ENCODE measurements around the gene ZNF69.
"Not testable (repeated sequence)": the region's sequence is repeated elsewhere in the genome, so short reads cannot be mapped to it uniquely, and the experiment has no call there.

The ZNF69 gene

DNA sequence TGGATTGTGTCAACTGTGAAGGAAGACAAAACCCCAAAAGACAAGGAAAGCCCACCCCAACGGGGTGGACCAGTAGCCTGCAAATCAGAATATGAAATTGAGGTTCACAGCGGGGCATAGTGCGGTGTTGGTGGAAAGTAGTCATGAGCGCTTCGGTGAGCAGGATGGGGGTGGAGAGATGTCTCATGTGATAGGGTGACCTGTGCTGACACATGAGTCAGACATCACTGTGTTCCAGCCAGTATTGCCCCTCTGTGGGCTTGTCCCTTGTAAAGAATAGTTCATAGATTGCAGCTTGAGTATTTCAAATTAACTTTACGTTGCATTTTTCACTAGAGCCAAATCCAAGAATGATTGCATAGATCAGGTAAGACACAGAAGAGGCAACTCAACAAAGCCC lies 7.3 kb downstream of the ZNF69 start:
- no peak for DNase-seq (ENCODE audit: low read depth in 3 of 3)

DNA sequence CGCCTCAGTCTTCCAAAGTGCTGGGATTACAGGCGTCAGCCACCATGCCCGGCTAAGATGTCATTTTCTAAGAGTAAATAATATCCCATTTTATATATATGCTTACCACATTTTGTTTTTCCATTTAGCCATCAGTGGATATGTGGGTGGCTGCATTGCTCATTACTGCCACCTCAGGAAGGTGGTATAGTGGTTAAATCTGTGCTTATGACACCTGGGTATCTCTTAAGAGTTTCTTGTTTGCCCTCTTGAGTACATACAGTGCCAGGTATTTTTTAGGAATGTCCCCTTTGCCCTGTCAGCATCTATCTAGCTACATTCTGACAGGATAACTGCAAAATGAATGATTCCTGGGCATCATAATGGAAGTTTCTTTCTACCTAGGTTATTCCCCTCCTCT lies 14.6 kb downstream of the ZNF69 start:
- DNase-seq (ENCODE audit: low read depth in 3 of 3) = no peak

DNA sequence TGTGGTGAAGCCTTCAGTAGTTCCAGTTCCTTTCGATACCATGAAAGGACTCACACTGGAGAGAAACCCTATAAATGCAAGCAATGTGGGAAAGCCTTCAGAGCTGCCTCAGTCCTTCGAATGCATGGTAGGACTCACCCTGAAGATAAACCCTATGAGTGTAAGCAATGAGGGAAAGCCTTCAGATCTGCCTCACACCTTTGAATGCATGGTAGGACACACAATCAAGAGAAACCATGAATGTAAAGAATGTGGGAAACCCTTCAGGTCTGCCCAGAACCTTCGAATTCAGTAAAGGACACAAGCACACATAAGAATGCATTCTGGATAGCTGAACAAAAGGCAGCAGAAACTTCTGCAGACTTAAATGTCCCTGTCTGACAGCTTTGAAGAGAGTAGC lies 18.3 kb downstream of the ZNF69 start:
- no peak for DNase-seq (ENCODE audit: low read depth in 3 of 3)

DNA sequence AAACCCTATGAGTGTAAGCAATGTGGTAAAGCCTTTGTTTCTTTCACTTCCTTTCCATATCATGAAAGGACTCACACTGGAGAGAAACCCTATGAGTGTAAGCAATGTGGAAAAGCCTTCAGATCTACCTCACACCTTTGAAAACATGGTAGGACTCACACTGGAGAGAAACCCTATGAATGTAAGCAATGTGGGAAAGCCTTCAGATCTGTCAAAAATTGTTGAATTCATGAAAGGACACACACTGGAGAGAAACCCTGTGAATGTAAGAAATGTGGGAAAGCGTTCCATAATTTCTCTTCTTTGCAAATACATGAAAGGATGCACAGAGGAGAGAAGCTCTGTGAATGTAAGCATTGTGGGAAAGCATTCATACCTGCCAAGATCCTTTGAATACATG lies 24.4 kb downstream of the ZNF69 start:
- DNase-seq (ENCODE audit: low read depth in 3 of 3) = not testable (repeated sequence)

DNA sequence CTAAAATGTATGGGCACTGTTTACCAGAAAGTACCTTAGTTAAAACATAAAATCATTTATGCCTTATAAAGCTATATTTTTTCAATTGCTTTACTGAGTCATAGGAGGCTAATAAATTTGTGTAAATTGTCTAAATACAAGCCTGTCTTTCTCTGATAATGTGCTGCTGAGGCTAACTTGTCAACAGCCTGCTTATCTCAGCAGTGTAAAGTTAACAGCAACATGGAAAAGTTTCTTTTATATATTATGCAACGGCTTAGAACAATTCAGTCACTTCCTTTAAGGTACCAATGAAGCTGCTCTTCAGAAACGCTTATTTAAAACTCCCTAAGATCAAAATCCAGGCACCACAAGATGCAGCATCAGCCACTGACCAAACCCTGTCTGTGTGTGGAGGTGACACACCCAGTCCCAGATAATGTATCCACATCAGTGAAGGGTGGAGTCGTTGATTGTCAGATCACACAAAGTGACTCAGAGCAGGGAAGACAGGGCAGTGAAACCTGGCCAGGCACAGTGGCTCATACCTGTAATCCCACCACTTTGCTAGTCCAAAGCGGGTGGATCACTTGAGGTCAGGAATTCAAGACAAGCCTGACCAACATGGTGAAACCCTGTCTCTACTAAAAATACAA lies 27.0 kb downstream of the ZNF69 start:
- not testable (repeated sequence) for DNase-seq (ENCODE audit: low read depth in 3 of 3)

DNA sequence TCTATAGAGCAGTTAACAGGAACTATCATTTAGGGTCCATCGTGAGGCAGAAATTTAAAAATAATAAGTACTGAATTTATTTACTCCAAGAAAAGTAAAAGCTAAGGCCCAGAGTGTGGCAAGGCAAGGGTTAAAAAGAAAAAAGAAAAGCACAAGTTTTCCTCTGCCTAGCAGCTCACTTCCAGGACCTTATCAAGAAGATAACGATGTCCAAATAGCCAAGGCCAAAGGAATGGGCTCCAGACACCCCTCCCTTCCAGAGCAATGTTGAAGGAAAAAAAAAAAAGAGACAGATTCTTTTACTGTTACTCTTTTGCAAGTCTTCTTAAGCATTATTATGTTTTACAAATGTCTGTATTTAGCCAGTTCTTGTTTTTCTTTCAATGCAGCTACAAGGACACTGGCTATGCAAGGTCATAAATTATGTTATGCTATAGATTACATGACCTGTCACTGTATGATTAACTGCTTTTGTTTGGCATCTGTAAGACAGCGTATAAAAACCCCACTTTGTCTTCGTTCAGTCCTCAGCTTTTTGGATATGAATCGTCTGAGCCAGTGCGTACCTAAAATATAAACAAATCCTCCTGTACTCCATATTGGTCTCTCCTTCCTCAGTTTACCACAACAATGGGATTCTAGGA lies 34.4 kb downstream of the ZNF69 start:
- no peak for DNase-seq (ENCODE audit: low read depth in 3 of 3)

DNA sequence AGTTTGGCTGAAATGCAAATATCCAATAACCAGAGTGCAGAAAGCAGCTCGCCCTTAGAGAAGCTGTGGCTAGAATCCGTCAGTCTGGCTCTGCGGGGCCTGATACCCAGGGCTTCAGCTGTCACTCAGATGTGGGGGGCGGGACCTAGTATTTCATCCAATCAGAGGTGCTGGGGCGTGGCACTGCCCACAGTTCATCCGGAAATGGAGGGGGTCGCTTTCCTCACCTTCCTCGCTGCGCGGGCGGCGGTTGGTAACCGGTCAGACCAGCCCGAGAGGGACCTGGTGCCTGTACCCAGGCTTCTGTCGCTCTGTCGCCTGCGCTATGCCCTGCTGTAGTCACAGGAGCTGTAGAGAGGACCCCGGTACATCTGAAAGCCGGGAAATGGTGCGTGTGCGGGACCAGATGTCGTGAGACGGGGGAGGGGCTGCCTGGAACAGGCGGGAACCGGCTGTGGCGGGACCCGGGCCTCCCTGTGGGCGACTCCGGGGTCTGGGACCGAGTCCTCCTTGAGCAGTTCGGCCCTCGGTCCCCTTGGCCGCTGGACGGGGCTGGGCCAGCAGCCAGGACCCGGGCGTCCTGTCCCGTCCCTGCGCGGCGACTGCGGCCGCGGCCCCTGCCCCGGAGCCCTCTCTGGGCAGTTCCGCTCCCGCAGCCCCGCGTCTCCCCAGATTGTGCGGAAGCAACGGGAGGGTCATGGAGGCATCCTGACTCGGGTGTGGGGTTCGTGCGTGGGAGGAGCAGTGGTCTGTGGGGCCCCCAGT lies 37.5 kb downstream of the ZNF69 start, which contains the start of gene ZNF700:
TSS of gene ZNF700 (plus strand) at position 222 of the 765 bp plus-strand sequence. CDS start at position 326, 104 bp downstream.
- DNase-seq (ENCODE audit: low read depth in 3 of 3) = peak; percentile 80 to 87 (median 84)

DNA sequence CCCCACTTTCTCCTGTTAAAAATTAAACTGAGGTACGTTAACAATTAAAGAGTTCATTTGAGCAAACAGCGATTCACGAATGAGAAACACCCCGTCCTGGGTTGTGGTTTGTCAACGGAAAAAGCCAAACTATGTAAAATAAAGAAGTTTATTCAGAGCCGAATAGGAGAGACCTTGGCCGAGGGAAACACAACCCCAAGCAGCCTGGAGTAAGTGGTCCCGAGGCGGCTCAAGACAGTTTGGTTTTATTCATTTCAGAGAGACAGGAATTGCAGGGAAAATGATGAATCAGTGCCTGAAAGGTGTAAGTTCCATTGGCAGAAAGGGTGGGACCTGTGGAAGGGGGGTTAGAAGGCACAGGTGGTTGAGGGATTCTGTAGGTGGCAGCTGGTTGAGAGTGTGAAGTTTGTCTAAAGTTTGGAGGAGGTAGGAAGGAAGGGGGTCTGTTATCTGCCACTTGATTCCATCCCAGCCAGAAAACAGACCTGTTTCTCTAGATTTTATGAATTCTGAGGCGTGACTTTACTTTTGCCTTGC lies 38.1 kb downstream of the ZNF69 start:
- DNase-seq (ENCODE audit: low read depth in 3 of 3) = not testable (repeated sequence)

DNA sequence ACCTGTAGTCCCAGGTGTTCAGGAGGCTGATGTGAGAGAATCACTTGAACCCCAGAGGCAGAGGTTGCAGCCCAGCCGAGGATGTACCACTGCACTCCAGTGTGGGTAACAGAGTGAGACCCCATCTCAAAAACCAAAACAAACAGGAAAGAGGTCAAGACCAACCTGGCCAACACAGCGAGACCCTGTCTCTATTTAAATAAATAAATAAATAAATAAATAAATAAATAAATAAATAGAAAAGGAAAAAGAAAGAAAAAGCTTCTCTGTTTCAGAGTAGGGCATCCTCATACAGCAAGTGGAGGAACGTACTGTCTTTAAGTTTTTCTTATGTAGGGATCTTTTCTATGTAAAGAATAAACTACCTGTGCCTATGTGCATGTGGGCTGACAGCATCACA lies 39.6 kb downstream of the ZNF69 start:
- no peak for DNase-seq (ENCODE audit: low read depth in 3 of 3)

DNA sequence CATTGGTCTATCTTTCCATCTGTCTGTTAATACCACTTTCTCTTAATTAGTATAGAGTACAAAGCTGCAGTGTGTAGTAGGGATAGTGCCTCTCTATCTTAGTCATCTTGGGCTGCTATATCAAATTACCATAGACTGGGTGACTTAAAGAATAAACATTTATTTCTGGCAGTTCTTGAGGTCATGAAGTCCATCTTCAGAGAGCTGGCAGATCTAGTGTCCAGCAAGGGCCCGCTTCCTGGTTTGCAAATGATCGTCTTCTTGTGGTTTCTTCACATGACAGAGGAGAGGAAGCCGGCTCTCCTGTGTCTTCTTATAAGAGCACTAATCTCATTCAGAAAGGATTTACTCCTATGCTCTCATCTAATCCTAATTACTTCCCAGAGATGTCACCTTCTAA lies 43.5 kb downstream of the ZNF69 start:
- DNase-seq (ENCODE audit: low read depth in 3 of 3) = no peak

DNA sequence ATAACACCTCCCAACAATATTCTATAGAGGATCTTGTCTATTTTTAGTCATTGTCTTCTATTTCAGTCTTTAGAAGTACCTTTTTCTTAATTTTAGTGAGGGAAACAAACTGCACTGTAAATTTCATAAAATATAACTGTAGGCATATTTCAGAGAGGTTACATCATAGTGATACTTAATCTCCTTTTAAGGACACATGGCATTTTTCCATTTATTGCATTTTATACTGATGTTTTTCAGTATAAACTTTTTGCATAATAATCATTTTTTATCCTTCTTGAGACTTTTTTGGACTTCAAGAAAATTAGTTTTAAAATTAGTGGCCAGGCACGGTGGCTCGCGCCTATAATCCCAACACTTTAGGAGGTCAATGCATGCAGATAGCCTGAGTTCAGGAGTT lies 43.9 kb downstream of the ZNF69 start:
- DNase-seq (ENCODE audit: low read depth in 3 of 3) = no peak

DNA sequence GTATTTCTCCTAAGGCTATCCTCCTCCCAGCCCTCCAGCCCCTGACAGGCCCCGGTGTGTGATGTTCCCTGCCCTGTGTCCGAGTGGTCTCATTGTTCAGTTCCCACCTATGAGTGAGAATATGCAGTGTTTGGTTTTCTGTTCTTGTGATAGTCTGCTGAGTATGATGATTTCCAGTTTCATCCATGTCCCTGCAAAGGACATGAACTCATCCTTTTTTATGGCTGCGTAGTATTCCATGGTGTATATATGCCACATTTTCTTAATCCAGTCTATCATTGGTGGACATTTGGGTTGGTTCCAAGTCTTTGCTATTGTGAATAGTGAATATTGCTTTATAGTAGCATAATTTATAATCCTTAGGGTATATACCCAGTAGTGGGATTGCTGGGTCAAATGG lies 48.2 kb downstream of the ZNF69 start:
- not testable (repeated sequence) for DNase-seq (ENCODE audit: low read depth in 3 of 3)

DNA sequence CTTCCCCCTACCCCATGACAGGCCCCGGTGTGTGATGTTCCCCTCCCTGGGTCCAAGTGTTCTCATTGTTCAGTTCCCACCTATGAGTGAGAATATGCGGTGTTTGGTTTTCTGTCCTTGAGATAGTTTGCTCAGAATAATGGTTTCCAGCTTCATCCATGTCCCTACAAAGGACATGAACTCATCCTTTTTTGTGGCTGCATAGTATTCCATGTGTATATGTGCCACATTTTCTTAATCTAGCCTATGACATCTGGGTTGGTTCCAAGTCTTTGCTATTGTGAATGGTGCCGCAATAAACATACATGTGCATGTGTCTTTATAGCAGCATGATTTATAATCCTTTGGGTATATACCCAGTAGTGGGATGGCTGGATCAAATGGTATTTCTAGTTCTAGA lies 50.8 kb downstream of the ZNF69 start:
- DNase-seq (ENCODE audit: low read depth in 3 of 3) = not testable (repeated sequence)

DNA sequence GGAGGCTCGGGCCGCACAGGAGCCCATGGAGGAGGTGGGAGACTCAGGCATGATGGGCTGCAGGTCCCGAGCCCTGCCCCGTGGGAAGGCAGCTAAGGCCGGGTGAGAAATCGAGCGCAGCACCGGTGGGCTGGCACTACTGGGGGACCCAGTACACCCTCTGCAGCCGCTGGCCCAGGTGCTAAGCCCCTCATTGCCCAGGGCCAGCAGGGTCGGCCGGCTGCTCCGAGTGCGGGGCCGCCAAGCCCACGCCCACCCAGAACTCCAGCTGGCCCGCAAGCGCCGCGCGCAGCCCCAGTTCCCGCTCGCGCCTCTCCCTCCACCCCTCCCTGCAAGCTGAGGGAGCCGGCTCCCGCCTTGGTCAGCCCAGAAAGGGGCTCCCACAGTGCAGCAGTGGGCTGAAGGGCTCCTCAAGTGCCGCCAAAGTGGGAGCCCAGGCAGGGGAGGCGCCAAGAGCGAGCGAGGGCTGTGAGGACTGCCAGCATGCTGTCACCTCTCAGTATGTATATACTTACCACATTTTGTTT lies 53.8 kb downstream of the ZNF69 start:
- DNase-seq (ENCODE audit: low read depth in 3 of 3) = not testable (repeated sequence)

DNA sequence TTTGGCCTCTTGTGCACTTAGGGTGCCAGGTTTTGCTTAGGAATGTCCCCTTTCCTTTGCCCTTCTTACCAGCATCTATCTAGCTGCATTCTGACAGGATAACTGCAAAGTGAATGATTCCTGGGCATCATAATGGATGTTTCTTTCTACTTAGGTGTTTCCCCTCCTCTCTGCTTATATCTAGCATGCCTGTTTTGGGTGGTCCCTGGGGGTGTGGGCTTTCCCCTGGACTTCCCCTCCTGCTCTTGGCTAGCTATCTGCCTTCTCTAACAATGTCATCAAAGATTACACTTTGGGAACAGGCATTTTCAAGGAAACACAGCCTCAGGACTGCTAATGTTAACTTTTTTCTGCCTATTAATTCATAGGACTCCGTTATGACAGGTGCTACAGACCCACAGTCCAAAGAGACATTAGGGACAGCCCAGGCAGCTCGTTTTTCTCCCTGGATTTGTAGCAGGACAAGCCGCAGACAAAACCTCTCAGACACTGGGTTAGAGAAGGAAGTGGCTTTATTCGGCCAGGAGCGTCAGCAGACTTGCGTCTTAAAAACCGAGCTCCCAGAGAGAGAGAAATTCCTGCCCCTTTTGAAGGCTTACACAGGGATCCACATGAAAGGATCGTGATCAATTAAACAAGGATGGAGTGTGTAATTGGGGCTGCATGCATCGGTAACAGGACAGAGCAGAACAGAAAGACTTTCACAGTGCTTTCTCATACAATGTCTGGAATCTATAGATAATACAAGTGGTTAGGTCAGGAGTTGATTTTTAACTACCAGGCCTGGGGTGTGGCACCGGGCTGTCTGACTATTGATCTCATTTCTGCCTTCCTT lies 54.6 kb downstream of the ZNF69 start:
- DNase-seq (ENCODE audit: low read depth in 3 of 3) = no peak

DNA sequence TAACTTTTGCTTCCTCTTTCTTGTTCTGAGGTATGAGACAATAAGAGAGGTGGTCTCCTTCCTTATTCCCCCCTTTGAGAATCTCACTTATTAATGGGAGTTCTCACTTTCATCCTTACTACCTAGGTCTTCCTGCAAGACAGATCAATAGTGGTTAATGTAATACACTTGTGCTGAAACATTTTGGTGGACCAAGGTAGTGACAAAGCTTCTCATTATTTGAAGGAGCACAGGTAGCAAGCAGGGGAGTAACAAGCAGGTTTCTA lies 55.2 kb downstream of the ZNF69 start:
- DNase-seq (ENCODE audit: low read depth in 3 of 3) = no peak

DNA sequence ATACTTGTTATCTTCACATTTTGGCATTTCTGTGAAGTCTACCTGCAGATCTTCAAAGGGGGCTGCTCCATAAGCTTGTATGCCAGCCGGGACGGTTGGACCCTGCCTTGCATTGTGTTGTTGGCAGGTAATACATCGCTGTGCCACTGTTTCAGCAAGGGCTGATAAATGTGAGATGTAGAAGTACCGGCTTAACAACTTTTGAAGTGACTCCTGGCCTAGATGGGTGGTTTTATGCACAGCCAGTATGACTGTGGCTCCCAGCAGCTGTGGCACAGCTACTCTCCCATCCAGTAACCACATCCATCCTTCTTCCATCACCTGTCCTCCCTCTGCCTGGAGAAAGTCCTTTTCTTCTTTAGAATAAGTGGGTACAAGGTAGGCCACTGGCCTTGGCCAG lies 57.1 kb downstream of the ZNF69 start:
- DNase-seq (ENCODE audit: low read depth in 3 of 3) = no peak

DNA sequence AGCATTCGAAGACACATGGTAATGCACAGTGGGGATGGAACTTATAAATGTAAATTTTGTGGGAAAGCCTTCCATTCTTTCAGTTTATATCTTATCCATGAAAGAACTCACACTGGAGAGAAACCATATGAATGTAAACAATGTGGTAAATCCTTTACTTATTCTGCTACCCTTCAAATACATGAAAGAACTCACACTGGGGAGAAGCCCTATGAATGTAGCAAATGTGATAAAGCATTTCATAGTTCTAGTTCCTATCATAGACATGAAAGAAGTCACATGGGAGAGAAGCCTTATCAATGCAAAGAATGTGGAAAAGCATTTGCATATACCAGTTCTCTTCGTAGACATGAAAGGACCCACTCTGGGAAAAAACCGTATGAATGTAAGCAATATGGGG lies 61.1 kb downstream of the ZNF69 start:
- DNase-seq (ENCODE audit: low read depth in 3 of 3) = no peak

DNA sequence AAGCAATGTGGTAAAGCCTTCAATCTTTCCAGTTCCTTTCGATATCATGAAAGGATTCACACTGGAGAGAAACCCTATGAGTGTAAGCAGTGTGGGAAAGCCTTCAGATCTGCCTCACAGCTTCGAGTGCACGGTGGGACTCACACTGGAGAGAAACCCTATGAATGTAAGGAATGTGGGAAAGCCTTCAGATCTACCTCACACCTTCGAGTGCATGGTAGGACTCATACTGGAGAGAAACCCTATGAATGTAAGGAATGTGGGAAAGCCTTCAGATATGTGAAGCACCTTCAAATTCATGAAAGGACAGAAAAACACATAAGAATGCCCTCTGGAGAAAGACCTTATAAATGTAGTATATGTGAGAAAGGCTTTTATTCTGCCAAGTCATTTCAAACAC lies 61.6 kb downstream of the ZNF69 start:
- DNase-seq (ENCODE audit: low read depth in 3 of 3) = no peak

DNA sequence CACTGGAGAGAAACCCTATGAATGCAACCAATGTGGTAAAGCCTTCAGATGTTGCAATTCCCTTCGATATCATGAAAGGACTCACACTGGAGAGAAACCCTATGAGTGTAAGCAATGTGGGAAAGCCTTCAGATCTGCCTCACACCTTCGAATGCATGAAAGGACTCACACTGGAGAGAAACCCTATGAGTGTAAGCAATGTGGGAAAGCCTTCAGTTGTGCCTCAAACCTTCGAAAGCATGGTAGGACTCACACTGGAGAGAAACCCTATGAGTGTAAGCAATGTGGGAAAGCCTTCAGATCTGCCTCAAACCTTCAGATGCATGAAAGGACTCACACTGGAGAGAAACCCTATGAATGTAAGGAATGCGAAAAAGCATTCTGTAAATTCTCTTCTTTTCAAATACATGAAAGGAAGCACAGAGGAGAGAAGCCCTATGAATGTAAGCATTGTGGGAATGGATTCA lies 62.1 kb downstream of the ZNF69 start:
- DNase-seq (ENCODE audit: low read depth in 3 of 3) = not testable (repeated sequence)

DNA sequence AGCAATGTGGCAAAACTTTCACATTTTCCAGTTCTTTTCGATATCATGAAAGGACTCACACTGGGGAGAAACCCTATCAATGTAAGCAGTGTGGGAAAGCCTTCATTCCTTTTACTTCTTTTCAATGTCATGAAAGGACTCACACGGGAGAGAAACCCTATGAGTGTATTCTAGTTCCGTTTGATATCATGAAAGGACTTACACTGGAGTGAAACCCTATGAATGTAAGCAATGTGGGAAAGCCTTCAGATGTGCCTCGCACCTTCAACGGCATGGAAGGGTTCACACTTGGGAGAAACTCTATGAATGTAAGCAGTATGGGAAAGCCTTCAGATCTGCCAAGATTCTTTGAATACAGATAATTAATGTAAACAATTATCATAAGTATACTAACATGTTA lies 62.7 kb downstream of the ZNF69 start:
- DNase-seq (ENCODE audit: low read depth in 3 of 3) = no peak
